PC-9 (cell line): Measurements from ENCODE around the gene CARHSP1. TPM values are rescaled to one million over a fixed set of nuclear protein-coding genes. Genes with fewer than 3 reads are reported as not detected.

Experiments
- BruUV-seq: library from RNA; stranded (reverse); fragments of 400-500 nt; replicated peaks from 2 replicates; lab custom pipeline; 2021; lab: Mats Ljungman, UMichigan
- CTCF ChIA-PET: fragments of 300-600 bp; sonication (Branson Sonifier 250); formaldehyde crosslinking; loops from one replicate; lab custom pipeline; 2022; ENCODE audit warnings: antibody characterized with exemption; lab: Charles Lee
- POLR2A ChIA-PET: fragments of 300-600 bp; sonication (Branson Sonifier 250); formaldehyde crosslinking; loops from one replicate; lab custom pipeline; 2022; ENCODE audit warnings: antibody characterized with exemption; ENCODE audit not compliant: unreplicated experiment; lab: Charles Lee
- DNase-seq, 2 experiments: peaks; one replicate each; pipeline versions ENCODE4 v3.0.0 to v3.0.0-alpha.2; 2015 to 2022; ENCODE audit warnings: mixed read lengths in 1 of 2
- H2AFZ ChIP-seq: fragments of 200-600 bp; sonication (generic); 2 replicates; pipeline ENCODE4 v1.8.1; 2017; ENCODE audit warnings: antibody characterized with exemption
- H3F3A ChIP-seq: fragments of 200-600 bp; sonication (generic); 2 replicates; pipeline ENCODE4 v1.8.1; 2017; ENCODE audit warnings: antibody characterized with exemption, mild to moderate bottlenecking, low read depth; ENCODE audit not compliant: insufficient read depth
- H3K27ac ChIP-seq: fragments of 200-600 bp; sonication (generic); 2 replicates; pipeline ENCODE4 v1.6.1; 2016; ENCODE audit warnings: mixed run types
- H3K27me3 ChIP-seq: fragments of 200-600 bp; sonication (generic); 2 replicates; pipeline ENCODE4 v1.6.1; 2016; ENCODE audit warnings: low read depth, mixed run types; ENCODE audit not compliant: insufficient read depth
- H3K36me3 ChIP-seq: fragments of 200-600 bp; sonication (generic); 2 replicates; pipeline ENCODE4 v1.6.1; 2016; ENCODE audit warnings: low read depth, mixed run types
- H3K4me1 ChIP-seq: fragments of 200-600 bp; sonication (generic); replicated peaks from 2 replicates; pipeline ENCODE4 v1.6.1; 2016; ENCODE audit warnings: mixed run types; ENCODE audit not compliant: insufficient read depth
- H3K4me2 ChIP-seq: fragments of 200-600 bp; sonication (generic); 2 replicates; pipeline ENCODE4 v1.6.1; 2017; ENCODE audit warnings: mixed run types
- H3K4me3 ChIP-seq: fragments of 200-600 bp; sonication (generic); 2 replicates; pipeline ENCODE4 v1.6.1; 2016; ENCODE audit warnings: mixed run types
- H3K79me2 ChIP-seq: fragments of 200-600 bp; sonication (generic); 2 replicates; pipeline ENCODE4 v1.6.1; 2017; ENCODE audit warnings: low read depth, mixed run types
- H3K9me2 ChIP-seq: fragments of 200-600 bp; sonication (generic); 2 replicates; pipeline ENCODE4 v1.8.1; 2017; ENCODE audit warnings: mild to moderate bottlenecking; ENCODE audit not compliant: insufficient read depth
- H3K9me3 ChIP-seq: fragments of 200-600 bp; sonication (generic); 2 replicates; pipeline ENCODE4 v1.8.1; 2016; ENCODE audit warnings: low read depth; ENCODE audit not compliant: insufficient read depth
- H4K20me1 ChIP-seq: fragments of 200-600 bp; sonication (generic); 2 replicates; pipeline ENCODE4 v1.8.1; 2017; ENCODE audit not compliant: insufficient read depth
- CTCF ChIP-seq: fragments of 200-600 bp; sonication (generic); conservative IDR thresholded peaks from 2 replicates; pipeline ENCODE4 v1.6.1; 2017; ENCODE audit warnings: mixed run types, antibody characterized with exemption, mild to moderate bottlenecking, moderate library complexity
- EZH2 ChIP-seq: fragments of 200-600 bp; sonication (generic); IDR thresholded peaks from 2 replicates; pipeline ENCODE4 v1.8.0; 2017; ENCODE audit warnings: antibody characterized with exemption, low read depth
- intact Hi-C: fragments of 100-400 bp; cut with micrococcal nuclease; formaldehyde crosslinking; loops from one replicate; pipeline ENCODE4 v1.10.0; 2022; ENCODE audit not compliant: unreplicated experiment
- total RNA-seq: library from RNA; stranded (reverse); gene quantifications from 2 replicates; pipeline ENCODE4 v1.2.3, GENCODE V29; 2021

CARHSP1 gene
- total RNA-seq, 1 experiment from 2014 or later, result 179 TPM

GRCh38 chr16:8828541-8829165, 40.2 kb downstream of the CARHSP1 start:
- no peak overlapping the region for H2AFZ ChIP-seq
- ChIA-PET CTCF (no interaction called here), POLR2A (interaction anchor here (0.6 kb wide), 1 partner anchor 24 kb away, joined by 5 read pairs; no protein-coding TSS in a partner anchor)
- peaks cover 7% of the 10 kb centered on the region for H3K36me3 ChIP-seq
- H3K9me3 ChIP-seq, result no peaks in the 10 kb centered on the region
- peaks cover 4% of the 10 kb centered on the region; the same call in 1 of the 2 replicates for H3F3A ChIP-seq
- H3K4me1 ChIP-seq, result no peaks in the 10 kb centered on the region
- peaks cover 22% of the 10 kb centered on the region for H4K20me1 ChIP-seq
- no peak for DNase-seq
- no peaks in the 10 kb centered on the region for H3K27me3 ChIP-seq
- H3K4me3 ChIP-seq, result no peak overlapping the region
- TF ChIP-seq EZH2 (no peak), CTCF (no peak)
- 0 out of 2 replicates have a peak, but pooled peaks cover 14% of the 10 kb centered on the region for H3K79me2 ChIP-seq
- intact Hi-C loops, result no loop called here
- no TSS peak for BruUV-seq
- H3K27ac ChIP-seq, result no peak overlapping the region
- H3K9me2 ChIP-seq, result no peaks in the 10 kb centered on the region
- no peak overlapping the region for H3K4me2 ChIP-seq

GRCh38 chr16:8826278-8826879, 42.4 kb downstream of the CARHSP1 start:
- H3F3A ChIP-seq, result peaks cover 12% of the 10 kb centered on the region; the same call in 1 of the 2 replicates
- POLR2A ChIA-PET, result interaction anchor here (0.7 kb wide), 1 partner anchor 10 kb away, joined by 15 read pairs; no protein-coding TSS in a partner anchor

DNA sequence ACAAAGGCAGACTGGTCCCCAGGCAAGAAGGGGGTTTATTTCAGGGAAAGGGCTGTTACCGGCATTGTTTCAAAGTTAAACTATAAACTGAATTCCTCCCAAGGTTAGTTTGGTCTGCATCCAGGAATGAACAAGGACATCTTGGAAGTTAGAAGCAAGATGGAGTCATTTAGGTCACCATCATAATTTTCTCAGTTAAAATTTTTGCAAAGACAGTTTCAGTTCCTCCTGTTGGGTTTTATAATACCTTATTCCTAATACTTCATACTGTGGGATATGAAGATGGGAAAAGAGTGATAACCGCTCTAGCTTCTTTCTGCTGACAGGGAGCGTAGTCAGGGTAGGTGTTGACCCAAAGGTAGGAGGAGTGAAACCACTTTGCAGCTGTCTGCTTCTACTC, 46.4 kb downstream of the CARHSP1 start:
- H3K4me2 ChIP-seq, result no peak overlapping the region
- ChIA-PET POLR2A (no interaction called here), CTCF (interaction anchor here (0.5 to 1.5 kb wide), 2 partner anchors 11 to 1758 kb away, joined by 3 read pairs; partner anchors contain the start of gene EMP2)
- no peak overlapping the region for H3K27ac ChIP-seq
- no peaks in the 10 kb centered on the region for H3K9me3 ChIP-seq
- no TSS peak for BruUV-seq
- no peaks in the 10 kb centered on the region for H3K9me2 ChIP-seq
- H3K79me2 ChIP-seq, result 0 out of 2 replicates have a peak, but pooled peaks cover 3% of the 10 kb centered on the region
- H3K4me1 ChIP-seq, result no peaks in the 10 kb centered on the region
- H3K36me3 ChIP-seq, result peaks cover 7% of the 10 kb centered on the region; the same call in 1 of the 2 replicates
- no peak overlapping the region for H2AFZ ChIP-seq
- TF ChIP-seq EZH2 (no peak), CTCF (no peak)
- no peak overlapping the region for H3K4me3 ChIP-seq
- intact Hi-C loops, result no loop called here
- no peaks in the 10 kb centered on the region for H3K27me3 ChIP-seq
- DNase-seq, result no peak
- peaks cover 23% of the 10 kb centered on the region for H4K20me1 ChIP-seq
- H3F3A ChIP-seq, result peaks cover 12% of the 10 kb centered on the region; the same call in 1 of the 2 replicates

More at GRCh38 chr16:8826278-8826879, 42.4 kb downstream of the CARHSP1 start:
- no peaks in the 10 kb centered on the region for H3K9me2 ChIP-seq
- H3K4me3 ChIP-seq, result no peak overlapping the region
- H3K79me2 ChIP-seq, result 0 out of 2 replicates have a peak, but pooled peaks cover 8% of the 10 kb centered on the region
- H4K20me1 ChIP-seq, result peaks cover 18% of the 10 kb centered on the region
- H3K4me2 ChIP-seq, result no peak overlapping the region
- H3K9me3 ChIP-seq, result no peaks in the 10 kb centered on the region
- no peak for TF ChIP-seq CTCF
- TF ChIP-seq EZH2, result no peak
- H3K36me3 ChIP-seq, result peaks cover 7% of the 10 kb centered on the region
- CTCF ChIA-PET, result no interaction called here
- DNase-seq, result no peak
- no TSS peak for BruUV-seq
- H2AFZ ChIP-seq, result no peak overlapping the region
- intact Hi-C loops, result no loop called here
- H3K4me1 ChIP-seq, result no peaks in the 10 kb centered on the region
- no peaks in the 10 kb centered on the region for H3K27me3 ChIP-seq
- no peak overlapping the region for H3K27ac ChIP-seq
